Left colon (tissue), 2 donors: ENCODE measurements around the gene KCNQ2. TPM values are rescaled to one million over a fixed set of nuclear protein-coding genes. Genes with fewer than 3 reads are reported as not detected.

Experiments
- ATAC-seq: fragments of 200-7000 bp; cut with Tn5 transposase; one replicate; pipeline ENCODE4 v1.9.1; 2020; ENCODE audit warnings: mild to moderate bottlenecking, moderate library complexity
- DNase-seq, 2 donors: peaks; one replicate each; pipeline ENCODE4 v3.0.0-alpha.2; 2020
- intact Hi-C, 2 donors: fragments of 100-400 bp; cut with DNase I in 1 of 2; cut with micrococcal nuclease in 1 of 2; formaldehyde crosslinking; loops; one replicate each; pipeline versions ENCODE4 v1.11.2 to v1.14.0; 2022; cut with DNase I, micrococcal nuclease
- total RNA-seq, 2 donors: library from RNA; stranded (reverse); fragmentation: NEBNext Ultra II Directional; extraction: Animal tissue kit (Norgen Biotek cat#: 25700); gene quantifications; one replicate each; pipeline ENCODE4 v1.2.1, GENCODE V29; 2021
- donor health status: DM: no; HTN: no; CAD: no.
- donor health status: DM: yes; HTN: yes; CAD: no.

The KCNQ2 gene
- total RNA-seq, 2 donors from 2014 or later = 0.21 to 0.28 TPM

DNA sequence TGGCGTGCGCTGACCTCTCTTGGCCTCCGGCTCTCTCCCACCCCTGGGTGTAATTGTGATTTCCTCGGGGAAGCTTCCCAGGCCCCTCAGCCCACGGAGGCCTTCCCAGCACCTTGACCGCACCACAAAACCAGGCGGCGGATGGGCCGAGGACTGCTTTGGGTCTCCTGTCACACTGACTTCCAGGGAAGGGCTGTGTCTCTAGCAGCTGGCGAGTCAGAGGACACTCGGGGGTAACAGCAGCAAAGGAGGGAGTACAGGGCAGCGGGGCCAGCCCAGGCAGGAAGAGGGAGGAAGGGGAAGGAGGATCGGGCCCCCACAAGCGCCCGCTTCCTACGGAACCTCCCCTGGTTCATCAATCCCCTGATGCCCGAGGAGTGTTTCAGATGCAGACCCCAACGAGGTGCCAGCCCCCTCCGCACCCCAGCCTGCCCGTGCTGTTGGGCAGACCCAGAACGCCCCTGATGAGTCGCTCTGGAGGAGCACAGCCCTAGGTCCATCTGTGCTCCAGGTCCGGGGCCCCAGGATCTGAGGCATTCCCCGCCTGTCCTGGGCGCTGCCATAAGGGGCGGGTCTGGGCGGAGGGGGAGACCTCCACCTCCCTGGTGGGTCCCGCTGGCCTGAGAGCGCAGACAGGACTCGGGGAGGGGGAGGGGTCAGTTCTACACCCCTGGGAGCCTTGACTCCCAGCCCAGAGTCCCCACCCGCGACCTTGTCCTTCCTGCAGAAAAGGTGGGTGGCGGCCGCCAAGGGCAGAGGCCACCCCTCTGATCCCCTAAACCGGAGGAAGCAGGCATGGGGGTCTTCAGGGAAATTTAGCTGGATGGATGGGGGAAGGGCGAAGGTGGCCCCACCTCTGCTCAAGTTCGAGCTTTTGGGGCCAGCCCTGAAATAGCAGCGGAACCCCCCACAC, 112.3 kb downstream of the KCNQ2 start:
- ATAC-seq = no peak
- no peak for DNase-seq
- intact Hi-C loops = no loop called here

GRCh38 chr20:63359164-63359934, 113.1 kb downstream of the KCNQ2 start:
- intact Hi-C loops = no loop called here

GRCh38 chr20:63357921-63358905, 114.2 kb downstream of the KCNQ2 start:
- intact Hi-C loops = no loop called here
- DNase-seq = no peak
- ATAC-seq = no peak

More at GRCh38 chr20:63359164-63359934, 113.1 kb downstream of the KCNQ2 start:
- DNase-seq = no peak
- no peak for ATAC-seq

DNA sequence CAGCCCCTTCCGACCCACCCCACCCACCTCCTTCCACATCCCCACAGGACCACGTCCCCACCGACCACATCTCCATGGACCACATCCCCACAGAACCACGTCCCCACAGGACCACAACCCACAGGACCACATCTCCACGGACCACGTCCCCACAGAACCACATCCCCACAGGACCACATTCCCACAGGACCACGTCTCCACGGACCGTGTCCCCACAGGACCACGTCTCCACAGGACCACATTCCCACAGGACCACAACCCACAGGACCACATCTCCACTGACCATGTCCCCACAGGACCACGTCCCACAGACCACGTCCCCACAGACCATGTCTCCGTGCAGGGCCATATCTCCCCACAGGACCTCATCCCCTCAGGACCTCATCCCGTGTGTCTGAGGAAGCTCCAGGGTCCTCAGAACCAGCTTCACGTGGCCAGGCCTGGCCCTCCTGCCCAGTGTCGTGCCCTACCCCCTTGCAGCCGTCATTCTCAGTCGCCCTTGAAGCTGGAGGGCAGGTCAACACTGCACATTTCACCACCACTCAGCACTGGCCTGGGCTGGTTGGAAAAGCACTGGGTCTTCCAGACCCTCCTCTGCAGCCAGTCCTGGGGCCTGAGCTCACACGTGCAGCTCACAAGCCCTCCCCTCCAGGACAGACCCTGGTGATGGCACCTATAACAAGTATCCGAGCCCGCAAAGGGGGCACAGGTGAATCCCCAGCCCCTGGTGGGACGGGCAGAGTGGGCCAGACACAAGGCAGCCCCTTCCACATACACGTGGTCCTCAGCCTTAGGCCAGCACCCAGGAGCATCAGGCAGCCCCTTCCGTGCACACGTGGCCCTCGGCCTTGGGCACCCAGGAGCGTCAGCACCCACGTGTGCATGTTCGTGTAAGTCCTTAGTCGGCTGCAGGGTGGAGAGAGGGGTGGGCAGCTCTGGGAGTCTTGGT, 115.2 kb downstream of the KCNQ2 start:
- intact Hi-C loops = no loop called here
- DNase-seq = no peak
- ATAC-seq = no peak

GRCh38 chr20:63356511-63356910, 115.9 kb downstream of the KCNQ2 start:
- intact Hi-C loops = no loop called here
- DNase-seq (no peak), ATAC-seq (no peak)

GRCh38 chr20:63355781-63356295, 116.6 kb downstream of the KCNQ2 start:
- DNase-seq (no peak), ATAC-seq (no peak)
- intact Hi-C loops = no loop called here

DNA sequence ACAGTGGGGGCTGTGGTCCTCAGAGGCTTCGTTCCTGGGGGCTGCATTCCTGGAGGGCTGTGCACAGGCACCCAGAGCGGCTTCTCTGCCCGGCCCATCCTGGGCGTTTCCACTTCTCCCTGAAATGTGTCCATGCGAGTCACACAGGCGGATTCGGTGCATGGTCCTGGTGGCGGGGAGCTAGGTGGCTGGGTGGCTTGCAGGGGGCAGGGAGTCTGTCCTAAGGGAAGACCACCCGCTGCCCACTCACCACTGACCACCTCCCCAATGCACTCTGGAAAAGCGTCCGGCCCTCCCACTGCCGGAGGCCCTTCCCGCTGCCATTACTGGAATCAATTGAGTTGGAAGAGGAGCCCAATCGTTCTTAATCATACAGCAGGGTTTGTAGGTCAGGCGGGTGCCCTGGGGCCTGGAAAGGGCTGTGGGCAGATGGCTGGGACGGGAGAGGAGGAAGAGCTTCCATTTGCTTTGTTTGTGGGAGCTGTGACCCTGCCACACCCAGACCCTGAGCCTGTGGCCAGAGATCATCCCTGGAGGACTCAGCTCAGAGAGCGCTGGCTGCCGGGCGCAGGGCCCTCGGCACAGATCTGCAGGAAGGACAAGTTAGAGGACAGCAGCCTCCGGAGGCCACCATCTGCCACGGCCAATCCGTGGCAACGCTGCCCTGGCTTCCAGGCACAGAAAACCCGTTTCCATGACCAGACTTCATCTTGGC, 117.7 kb downstream of the KCNQ2 start:
- intact Hi-C loops = no loop called here
- no peak for ATAC-seq
- DNase-seq = no peak

GRCh38 chr20:63352811-63353221, 119.6 kb downstream of the KCNQ2 start:
- intact Hi-C loops = no loop called here
- DNase-seq = no peak
- no peak for ATAC-seq

DNA sequence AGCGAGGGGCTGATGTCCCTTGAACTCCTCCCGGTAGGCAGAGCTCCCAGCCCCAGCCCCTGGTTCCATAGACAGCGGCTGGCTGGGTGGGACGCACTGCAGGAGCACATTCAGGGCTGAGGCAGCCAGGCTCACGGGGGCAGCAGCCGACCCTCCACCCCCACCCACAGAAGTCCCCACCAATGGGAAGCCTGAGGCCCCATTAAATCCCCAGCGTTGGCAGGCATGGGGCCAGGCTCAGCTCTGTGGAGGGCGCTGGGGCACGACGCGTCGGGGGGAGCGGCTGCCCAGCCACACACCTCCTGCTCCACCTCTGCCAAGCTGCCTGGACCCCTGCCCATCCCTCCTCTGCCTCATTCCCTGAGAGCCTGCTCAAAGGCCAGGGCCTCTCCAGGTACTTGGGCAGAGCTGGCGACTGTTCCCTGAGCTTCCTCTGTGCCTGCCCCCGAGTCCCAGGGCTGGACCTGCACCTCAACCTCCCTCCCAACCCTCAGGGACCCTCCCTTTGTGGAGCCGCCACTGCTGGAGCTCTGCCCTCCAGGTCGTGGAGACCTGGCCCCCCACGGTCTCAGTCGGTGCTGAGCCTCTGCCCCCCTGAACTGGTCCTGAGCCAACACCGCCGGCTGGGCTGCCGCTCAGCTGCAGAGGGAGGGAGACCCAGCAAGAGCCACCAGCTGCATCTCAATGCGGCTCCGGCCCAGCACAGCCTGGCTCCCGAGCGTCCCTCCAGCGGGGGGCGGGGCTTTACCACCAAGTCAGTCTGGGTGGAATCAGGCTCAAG, 120.5 kb downstream of the KCNQ2 start:
- DNase-seq = no peak
- ATAC-seq = no peak
- intact Hi-C loops = no loop called here

- no peak for DNase-seq
- no peak for ATAC-seq
- intact Hi-C loops = no loop called here
Observed at GRCh38 chr20:63351326-63351700, 121.1 kb downstream of the KCNQ2 start.

- ATAC-seq (no peak), DNase-seq (no peak)
- intact Hi-C loops = no loop called here
Observed at GRCh38 chr20:63350597-63351325, 121.7 kb downstream of the KCNQ2 start.

Other genes starting within 250 kb of the KCNQ2 start
- gene BIRC7, start 236.8 kb downstream of the KCNQ2 start, total RNA-seq = under 1 TPM in 1 of 2 donors, not detected in 1; 0.25 TPM
- gene NKAIN4, start 218.2 kb downstream of the KCNQ2 start, total RNA-seq = under 1 TPM in 1 of 2 donors, not detected in 1; 0.27 TPM
- 10 to 100 TPM; 67.4 to 95.2 TPM for gene ARFGAP1, start 199.8 kb downstream of the KCNQ2 start, total RNA-seq
- gene COL20A1, start 179.5 kb downstream of the KCNQ2 start, total RNA-seq = not detected
- gene CHRNA4, start 111.3 kb downstream of the KCNQ2 start, total RNA-seq = not detected
- 1 to 10 TPM; 1.3 to 1.8 TPM for gene EEF1A2, start 26.4 kb upstream of the KCNQ2 start, total RNA-seq
- 100 to 1,000 TPM; 554 to 564 TPM for gene PPDPF, start 48.1 kb upstream of the KCNQ2 start, total RNA-seq
- 100 to 1,000 TPM in 1 of 2 donors, 10 to 100 TPM in 1; 85.7 to 117 TPM for gene PTK6, start 64.7 kb upstream of the KCNQ2 start, total RNA-seq
- 1 to 10 TPM; 2.4 to 4.6 TPM for gene SRMS, start 75.1 kb upstream of the KCNQ2 start, total RNA-seq
- under 1 TPM in 1 of 2 donors, not detected in 1; 0.42 TPM for gene FNDC11, start 81.5 kb upstream of the KCNQ2 start, total RNA-seq
- 10 to 100 TPM; 39.2 to 43.0 TPM for gene HELZ2, start 101.6 kb upstream of the KCNQ2 start, total RNA-seq
- 10 to 100 TPM in 1 of 2 donors, 1 to 10 TPM in 1; 9.7 to 11.6 TPM for gene GMEB2, start 154.4 kb upstream of the KCNQ2 start, total RNA-seq
- 1 to 10 TPM; 2.9 to 5.5 TPM for gene STMN3, start 180.8 kb upstream of the KCNQ2 start, total RNA-seq
- gene RTEL1, start 185.7 kb upstream of the KCNQ2 start, total RNA-seq = 10 to 100 TPM; 16.9 to 34.6 TPM
- 1 to 10 TPM in 1 of 2 donors, not detected in 1; 8.9 TPM for gene TNFRSF6B, start 224.0 kb upstream of the KCNQ2 start, total RNA-seq
- 10 to 100 TPM; 52.2 to 69.5 TPM for gene ARFRP1, start 235.3 kb upstream of the KCNQ2 start, total RNA-seq
- 10 to 100 TPM; 31.4 to 32.4 TPM for gene ZGPAT, start 235.4 kb upstream of the KCNQ2 start, total RNA-seq